HEK293 (cell line): ENCODE data around the gene APCDD1.
A peak's percentile ranks its signal among the peaks of the same experiment; 100 is the strongest.

Experiments used
- CTCF ChIP-seq: fragments of 450-650 bp; formaldehyde crosslinking; IDR thresholded peaks from 2 replicates; pipeline ENCODE4 v1.5.1; 2016; ENCODE audit warnings: missing biosample characterization, missing genetic modification characterization
- ELK4 ChIP-seq: IDR thresholded peaks from 2 replicates; pipeline ENCODE4 v1.6.1; 2011; ENCODE audit warnings: mild to moderate bottlenecking, low read depth, low read length, borderline replicate concordance
- GLI4 ChIP-seq: fragments of 450-650 bp; formaldehyde crosslinking; IDR thresholded peaks from 2 replicates; pipeline ENCODE4 v1.5.1; 2016; ENCODE audit warnings: missing biosample characterization, missing genetic modification characterization
- GLIS2 ChIP-seq: fragments of 450-650 bp; formaldehyde crosslinking; IDR thresholded peaks from 2 replicates; pipeline ENCODE4 v1.5.1; 2016; ENCODE audit warnings: missing biosample characterization, missing genetic modification characterization
- KLF10 ChIP-seq: fragments of 450-650 bp; IDR thresholded peaks from 2 replicates; pipeline ENCODE4 v1.5.1; 2018; ENCODE audit warnings: missing biosample characterization, mild to moderate bottlenecking, missing genetic modification characterization
- ZBTB11 ChIP-seq: fragments of 450-650 bp; formaldehyde crosslinking; conservative IDR thresholded peaks from 2 replicates; pipeline ENCODE4 v1.5.1; 2016; ENCODE audit warnings: low read depth, missing biosample characterization, missing genetic modification characterization
- ZBTB17 ChIP-seq: fragments of 450-650 bp; formaldehyde crosslinking; IDR thresholded peaks from 2 replicates; pipeline ENCODE4 v1.5.1; 2016; ENCODE audit warnings: missing biosample characterization, missing genetic modification characterization
- ZBTB7A ChIP-seq: fragments of 450-650 bp; formaldehyde crosslinking; IDR thresholded peaks from 2 replicates; pipeline ENCODE4 v1.5.1; 2016; ENCODE audit warnings: low read depth, missing biosample characterization, missing genetic modification characterization
- ZNF121 ChIP-seq: fragments of 450-650 bp; formaldehyde crosslinking; IDR thresholded peaks from 2 replicates; pipeline ENCODE4 v1.5.1; 2016; ENCODE audit warnings: missing biosample characterization, missing genetic modification characterization
- ZNF274 ChIP-seq, 2 experiments: fragments of 200-500 bp in 1 of 2; fragments of 450-650 bp in 1 of 2; sonication (Bioruptor generic) in 1 of 2; formaldehyde crosslinking in 1 of 2; IDR thresholded peaks; 2 replicates each; pipeline versions ENCODE4 v1.5.1 to v1.6.1; 2014 to 2016; ENCODE audit warnings: borderline replicate concordance in 1 of 2, inconsistent platforms in 1 of 2, low read length in 1 of 2, missing biosample characterization in 1 of 2, missing genetic modification characterization in 1 of 2
- ZNF549 ChIP-seq: fragments of 450-650 bp; IDR thresholded peaks from 2 replicates; pipeline ENCODE4 v1.5.1; 2018; ENCODE audit warnings: missing biosample characterization, missing genetic modification characterization, mild to moderate bottlenecking, inconsistent platforms, moderate library complexity
- ZNF660 ChIP-seq: fragments of 450-650 bp; IDR thresholded peaks from 2 replicates; pipeline ENCODE4 v1.5.1; 2018; ENCODE audit warnings: missing biosample characterization, mild to moderate bottlenecking, missing genetic modification characterization
- ZNF776 ChIP-seq: fragments of 450-650 bp; formaldehyde crosslinking; IDR thresholded peaks from 2 replicates; pipeline ENCODE4 v1.5.0; 2017; ENCODE audit warnings: missing biosample characterization, missing genetic modification characterization, borderline replicate concordance

GRCh38 chr18:10455726-10456453 lies 1.5 kb downstream of the APCDD1 start:
- TF ChIP-seq CTCF (tag by site-specific recombination), result no peak
- TF ChIP-seq GLIS2 (tag by site-specific recombination), result no peak
- TF ChIP-seq ZNF121 (tag by site-specific recombination), result no peak
- TF ChIP-seq ZNF660 (tag by site-specific recombination), result no peak
- TF ChIP-seq GLI4 (tag by site-specific recombination), result no peak
- no peak for TF ChIP-seq ELK4
- no peak for TF ChIP-seq ZNF274 (IDR thresholded peaks at IDR 0.05; ENCODE audit: low read length)
- TF ChIP-seq ZNF274 (tag by site-specific recombination; IDR thresholded peaks at IDR 0.05; ENCODE audit: borderline replicate concordance), result no peak
- TF ChIP-seq ZBTB17 (tag by site-specific recombination), result peak; percentile 69
- TF ChIP-seq ZBTB11 (tag by site-specific recombination), result no peak
- TF ChIP-seq ZNF776 (tag by site-specific recombination), result no peak
- TF ChIP-seq ZNF549, result no peak
- no peak for TF ChIP-seq ZBTB7A (tag by site-specific recombination)
- no peak for TF ChIP-seq KLF10 (tag by site-specific recombination)
